Spinal cord (tissue), 10 donors: Measurements from ENCODE around the gene HHATL. TPM values are rescaled to one million over a fixed set of nuclear protein-coding genes. Genes with fewer than 3 reads are reported as not detected.

Experiments
- DNase-seq, 6 donors: peaks; one replicate each; pipeline versions ENCODE4 v3.0.0 to v3.0.0-alpha.2; 2013 to 2015; ENCODE audit warnings: low spot score in 6 of 6, low read depth in 4 of 6
- H3K27ac ChIP-seq: one replicate; pipeline ENCODE4 v1.5.1; 2013; ENCODE audit warnings: low read depth, low read length, control low read depth
- H3K27me3 ChIP-seq: one replicate; pipeline ENCODE4 v1.6.1; 2013; ENCODE audit warnings: low read length; ENCODE audit not compliant: control insufficient read depth, insufficient read depth
- H3K36me3 ChIP-seq: one replicate; pipeline ENCODE4 v1.6.1; 2013; ENCODE audit warnings: low read length; ENCODE audit not compliant: control insufficient read depth, insufficient read depth
- H3K4me1 ChIP-seq: one replicate; pipeline ENCODE4 v1.6.1; 2013; ENCODE audit warnings: low read length; ENCODE audit not compliant: control insufficient read depth, insufficient read depth
- H3K4me3 ChIP-seq: one replicate; pipeline ENCODE4 v1.5.1; 2013; ENCODE audit warnings: low read depth, low read length, control low read depth
- H3K9me3 ChIP-seq: one replicate; pipeline ENCODE4 v1.6.1; 2013; ENCODE audit warnings: low read length; ENCODE audit not compliant: control insufficient read depth, insufficient read depth
- WGBS: methylation state at CpG from one replicate; pipeline ENCODE4 v1.1.5; 2013; ENCODE audit warnings: missing lambda C conversion rate; ENCODE audit not compliant: insufficient coverage; 5-methylcytosine and 5-hydroxymethylcytosine counted together
- polyA plus RNA-seq, 2 donors: library from polyadenylated mRNA; unstranded; fragments of 120-200 nt; gene quantifications; one replicate each; pipeline ENCODE4 v1.2.1, GENCODE V29; 2013; ENCODE audit not compliant: insufficient read length in 2 of 2
- total RNA-seq, 2 donors: library from RNA; depleted of rRNA in 1 of 2; stranded (reverse); fragments of 120-200 nt in 1 of 2; fragments of >200 nt in 1 of 2; gene quantifications; one replicate each; pipeline versions ENCODE4 v1.2.3 to v1.2.4, GENCODE V29; 2013 to 2014
- donor health status: healthy.

Gene HHATL
- total and polyA plus RNA-seq, 4 donors, result 2.1 to 7.2 (median 3.5) TPM

- no peaks in the 10 kb centered on the region for H3K9me3 ChIP-seq
- peaks cover 7% of the 10 kb centered on the region for H3K4me1 ChIP-seq
- peaks cover 7% of the 10 kb centered on the region for H3K27me3 ChIP-seq
- H3K36me3 ChIP-seq, result no peaks in the 10 kb centered on the region
- 34% methylated on average over 80 of the region's 80 CpGs for WGBS
- no peak overlapping the region for H3K4me3 ChIP-seq
- H3K27ac ChIP-seq, result no peak overlapping the region
- peak in 2 of 6 donors; percentile 55 to 73 for DNase-seq
These were observed 16.4 kb downstream of the HHATL start for GRCh38 chr3:42685891-42686820.

DNA sequence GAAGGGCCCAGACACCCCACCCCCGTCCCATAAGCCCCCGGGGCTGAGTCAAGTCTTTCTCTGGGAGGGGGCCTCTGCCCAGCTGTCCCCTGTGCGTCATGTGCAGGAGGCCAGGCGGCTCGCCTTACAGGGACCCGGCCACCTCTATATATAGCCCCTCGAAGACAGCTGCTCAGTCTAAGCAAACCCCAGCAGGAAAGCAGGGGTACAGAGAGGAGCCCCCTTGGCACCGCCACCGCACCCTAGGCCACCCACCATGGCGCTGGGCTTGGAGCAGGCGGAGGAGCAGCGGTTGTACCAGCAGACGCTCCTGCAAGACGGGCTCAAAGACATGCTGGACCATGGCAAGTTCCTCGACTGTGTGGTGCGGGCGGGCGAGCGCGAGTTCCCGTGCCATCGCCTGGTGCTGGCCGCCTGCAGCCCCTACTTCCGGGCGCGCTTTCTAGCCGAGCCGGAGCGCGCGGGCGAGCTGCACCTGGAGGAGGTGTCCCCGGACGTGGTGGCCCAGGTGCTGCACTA lies 17.2 kb downstream of the HHATL start, which contains the start of gene KLHL40:
Gene KLHL40 (plus strand): TSS at position 175 of the 519 bp plus-strand sequence. CDS start 82 bp downstream, at position 257.
- no peaks in the 10 kb centered on the region for H3K9me3 ChIP-seq
- H3K27me3 ChIP-seq, result peaks cover 7% of the 10 kb centered on the region
- H3K36me3 ChIP-seq, result no peaks in the 10 kb centered on the region
- peaks cover 7% of the 10 kb centered on the region for H3K4me1 ChIP-seq
- H3K4me3 ChIP-seq, result no peak within 1 kb of the TSS
- WGBS, result 39% methylated on average over 34 of the region's 34 CpGs
- no peak within 1 kb of the TSS for H3K27ac ChIP-seq
- no peak for DNase-seq

DNA sequence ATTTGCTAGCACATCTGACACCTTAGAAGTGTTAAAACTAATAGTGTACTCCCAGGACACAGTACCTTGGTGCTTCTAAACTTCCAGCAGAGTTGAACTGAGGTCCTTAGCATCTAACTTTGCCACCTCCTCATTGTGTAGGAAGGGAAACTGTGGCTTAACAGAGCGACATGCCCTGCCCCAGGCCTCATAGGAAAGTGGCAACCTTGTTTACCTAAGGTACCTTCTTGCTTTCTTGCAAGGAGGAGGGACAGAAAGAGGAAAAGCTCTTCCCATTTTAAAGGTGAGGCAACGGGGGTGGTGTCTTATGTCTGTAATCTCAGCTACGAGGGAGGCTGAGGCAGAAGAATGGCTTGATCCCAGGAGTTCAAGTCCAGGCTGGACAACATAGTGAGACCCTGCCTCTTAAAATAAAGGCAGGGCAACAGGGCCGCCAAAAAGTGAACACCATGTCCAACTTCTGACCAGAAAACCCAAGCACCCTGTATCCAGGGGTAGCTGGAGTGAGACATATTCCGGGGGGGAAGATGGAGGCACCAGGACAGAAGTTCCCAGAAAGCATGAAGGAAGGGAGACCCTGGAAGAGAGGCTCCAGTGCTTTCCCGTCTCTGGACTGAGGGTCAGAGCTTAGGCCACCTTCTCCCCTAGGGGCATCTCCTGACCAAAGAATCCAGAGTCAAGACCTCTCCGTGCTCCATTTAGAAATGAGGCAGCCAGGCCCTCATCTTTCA lies 17.8 kb downstream of the HHATL start:
- Histone ChIP-seq H3K9me3 (no peaks in the 10 kb centered on the region), H3K4me3 (no peak overlapping the region), H3K4me1 (peaks cover 7% of the 10 kb centered on the region), H3K36me3 (no peaks in the 10 kb centered on the region), H3K27ac (no peak overlapping the region), H3K27me3 (peaks cover 7% of the 10 kb centered on the region)
- 89% methylated on average over 5 of the region's 7 CpGs for WGBS
- no peak for DNase-seq

DNA sequence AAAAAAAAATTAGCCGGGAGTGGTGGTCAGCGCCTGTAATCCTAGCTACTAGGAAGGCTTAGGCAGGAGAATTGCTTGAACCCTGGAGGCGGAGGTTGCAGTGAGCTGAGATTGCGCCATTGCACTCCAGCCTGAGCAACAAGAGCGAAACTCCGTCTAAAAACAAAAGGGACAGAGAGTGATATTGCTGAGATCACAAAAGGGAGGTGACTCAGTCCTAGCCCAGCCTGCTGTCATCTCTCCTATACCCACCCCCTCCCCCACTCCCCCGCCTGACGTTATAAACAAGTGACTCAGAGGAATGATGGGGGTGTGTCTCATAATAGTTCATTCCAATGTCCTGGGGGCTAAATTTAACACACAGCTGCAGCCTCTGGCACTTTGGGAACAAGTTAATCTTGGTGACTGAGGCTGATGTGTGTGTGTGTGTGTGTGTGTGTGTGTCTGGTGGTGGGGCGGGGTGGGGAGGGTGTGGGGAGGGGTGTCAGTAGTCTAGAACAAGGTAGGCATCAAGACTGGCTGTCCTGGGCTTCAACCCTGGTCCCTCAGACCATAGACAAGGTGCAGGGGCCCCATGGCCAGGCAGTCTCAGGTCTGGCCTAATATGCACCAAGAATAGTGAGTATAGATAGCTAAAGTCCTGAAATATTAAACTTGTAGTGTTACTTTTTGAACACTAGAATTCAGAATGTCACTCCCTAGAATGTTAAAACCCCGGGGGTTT lies 18.6 kb downstream of the HHATL start:
- H3K27me3 ChIP-seq, result peaks cover 7% of the 10 kb centered on the region
- H3K4me1 ChIP-seq, result peaks cover 7% of the 10 kb centered on the region
- no peak for DNase-seq
- no peak overlapping the region for H3K4me3 ChIP-seq
- no peaks in the 10 kb centered on the region for H3K36me3 ChIP-seq
- no CpG with 5 or more reads among the region's 10 CpGs for WGBS
- no peaks in the 10 kb centered on the region for H3K9me3 ChIP-seq
- no peak overlapping the region for H3K27ac ChIP-seq

DNA sequence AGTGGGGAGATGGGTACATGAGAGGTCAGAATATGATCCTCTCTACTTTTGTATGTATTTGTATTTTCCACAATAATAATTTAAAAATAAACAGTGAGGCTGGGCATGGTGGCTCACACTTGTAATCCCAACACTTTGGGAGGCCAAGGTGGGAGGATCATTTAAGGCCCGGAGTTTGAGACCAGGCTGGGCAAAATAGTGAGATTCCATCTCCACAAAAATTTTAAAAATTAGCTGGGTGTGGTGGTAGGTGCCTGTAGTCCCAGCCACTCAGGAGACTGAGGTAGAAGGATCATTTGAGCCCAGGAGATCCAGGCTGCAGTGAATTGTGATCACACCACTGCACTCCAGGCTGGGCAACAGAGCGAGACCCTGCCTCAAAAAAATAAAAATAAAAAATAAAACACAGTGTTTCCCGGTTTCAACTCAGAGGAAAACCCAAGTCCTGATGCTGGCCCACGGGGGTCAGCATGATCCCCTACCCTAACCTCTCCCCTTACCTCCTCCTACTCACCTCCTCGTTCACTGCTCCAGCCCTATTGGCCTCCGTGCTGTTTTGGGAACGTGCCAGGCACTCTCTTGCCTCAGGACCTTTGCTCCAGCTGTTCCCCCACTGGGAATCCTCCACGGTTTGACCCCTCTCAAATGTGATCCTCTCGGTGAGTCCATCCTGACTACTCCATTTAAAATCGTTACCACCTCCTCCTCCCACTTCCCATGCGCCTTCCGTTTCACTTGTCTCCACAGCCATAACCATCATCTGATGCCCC lies 20.1 kb downstream of the HHATL start:
- Histone ChIP-seq H3K27ac (no peak overlapping the region), H3K36me3 (no peaks in the 10 kb centered on the region), H3K27me3 (peaks cover 7% of the 10 kb centered on the region), H3K9me3 (no peaks in the 10 kb centered on the region), H3K4me3 (no peak overlapping the region), H3K4me1 (peaks cover 7% of the 10 kb centered on the region)
- WGBS, result 73% methylated on average over 12 of the region's 12 CpGs
- DNase-seq, result no peak

DNA sequence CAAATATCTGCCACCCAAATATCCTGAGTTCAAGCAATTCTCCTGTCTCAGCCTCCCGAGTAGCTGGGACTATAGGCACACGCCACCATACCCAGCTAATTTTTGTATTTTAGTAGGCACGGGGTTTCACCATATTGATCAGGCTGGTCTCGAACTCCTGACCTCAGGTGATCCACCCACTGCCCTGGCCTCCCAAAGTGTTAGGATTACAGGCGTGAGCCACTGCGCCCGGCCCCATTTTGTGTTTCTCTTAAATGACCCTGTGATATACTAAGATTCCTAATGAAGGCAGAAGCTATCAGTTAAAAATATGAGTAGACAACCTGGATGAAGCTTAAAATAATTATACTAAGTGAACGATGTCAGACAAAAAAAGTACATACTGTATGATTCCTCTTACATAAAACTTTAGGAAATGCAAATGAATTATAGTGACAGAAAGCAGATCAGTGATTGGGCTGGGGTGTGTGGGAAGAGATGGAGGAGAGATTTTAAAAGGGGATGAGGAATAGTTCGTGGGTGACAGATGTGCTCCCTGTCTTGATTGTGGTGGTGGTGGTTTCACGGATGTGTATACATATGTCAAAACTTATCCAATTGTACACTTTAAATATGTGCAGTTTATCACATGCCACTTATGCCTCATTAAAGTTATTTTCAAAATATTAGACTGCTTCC lies 21.1 kb downstream of the HHATL start:
- Histone ChIP-seq H3K27me3 (peaks cover 7% of the 10 kb centered on the region), H3K27ac (no peak overlapping the region), H3K4me3 (no peak overlapping the region), H3K36me3 (no peaks in the 10 kb centered on the region), H3K4me1 (peaks cover 7% of the 10 kb centered on the region), H3K9me3 (no peaks in the 10 kb centered on the region)
- no peak for DNase-seq
- WGBS, result 96% methylated on average over 4 of the region's 10 CpGs

GRCh38 chr3:42680806-42681205 lies 21.8 kb downstream of the HHATL start:
- Histone ChIP-seq H3K4me1 (peaks cover 5% of the 10 kb centered on the region), H3K9me3 (no peaks in the 10 kb centered on the region), H3K4me3 (no peak overlapping the region), H3K27me3 (peaks cover 7% of the 10 kb centered on the region), H3K27ac (no peak overlapping the region), H3K36me3 (no peaks in the 10 kb centered on the region)
- 93% methylated on average over 3 of the region's 4 CpGs for WGBS
- DNase-seq, result no peak

GRCh38 chr3:42680271-42680670 lies 22.3 kb downstream of the HHATL start:
- H3K4me1 ChIP-seq, result no peaks in the 10 kb centered on the region
- no peak for DNase-seq
- no peaks in the 10 kb centered on the region for H3K36me3 ChIP-seq
- H3K9me3 ChIP-seq, result no peaks in the 10 kb centered on the region
- H3K4me3 ChIP-seq, result no peak overlapping the region
- peaks cover 4% of the 10 kb centered on the region for H3K27me3 ChIP-seq
- no CpG with 5 or more reads among the region's 1 CpG for WGBS
- H3K27ac ChIP-seq, result no peak overlapping the region
